ENCODE measurements around the gene FXYD7. TPM values are rescaled to one million over a fixed set of nuclear protein-coding genes. Genes with fewer than 3 reads are reported as not detected.

The FXYD7 gene
- total RNA-seq, 1 donor from 2014 or later = not detected

DNA sequence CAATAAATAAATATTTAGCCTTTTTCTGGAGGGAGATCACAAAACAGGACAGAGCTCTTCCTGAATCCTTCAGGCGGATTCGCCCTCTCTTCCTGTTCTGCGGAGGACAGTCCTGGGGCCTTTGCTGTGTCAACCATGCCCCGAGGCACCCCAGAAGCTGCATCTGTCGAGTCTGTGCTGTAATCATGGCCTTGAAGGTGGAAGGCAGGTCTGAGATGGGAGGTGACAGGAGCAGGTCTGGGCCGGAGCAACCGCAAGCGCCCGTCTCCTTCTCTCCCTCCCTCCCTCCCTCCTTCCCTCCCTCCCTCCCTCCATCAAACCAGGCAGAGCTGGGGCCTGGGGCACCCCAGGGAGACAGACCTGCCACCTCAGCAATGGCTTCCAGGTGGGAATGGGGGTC is 32.1 kb upstream of the FXYD7 start:
- no peak for DNase-seq (ENCODE audit: low read depth)

- no peak for DNase-seq (ENCODE audit: low read depth)
These were observed 29.9 kb upstream of the FXYD7 start for GRCh38 chr19:35112995-35113688.

GRCh38 chr19:35114353-35115176 is 28.5 kb upstream of the FXYD7 start:
- no peak for DNase-seq (ENCODE audit: low read depth)

DNA sequence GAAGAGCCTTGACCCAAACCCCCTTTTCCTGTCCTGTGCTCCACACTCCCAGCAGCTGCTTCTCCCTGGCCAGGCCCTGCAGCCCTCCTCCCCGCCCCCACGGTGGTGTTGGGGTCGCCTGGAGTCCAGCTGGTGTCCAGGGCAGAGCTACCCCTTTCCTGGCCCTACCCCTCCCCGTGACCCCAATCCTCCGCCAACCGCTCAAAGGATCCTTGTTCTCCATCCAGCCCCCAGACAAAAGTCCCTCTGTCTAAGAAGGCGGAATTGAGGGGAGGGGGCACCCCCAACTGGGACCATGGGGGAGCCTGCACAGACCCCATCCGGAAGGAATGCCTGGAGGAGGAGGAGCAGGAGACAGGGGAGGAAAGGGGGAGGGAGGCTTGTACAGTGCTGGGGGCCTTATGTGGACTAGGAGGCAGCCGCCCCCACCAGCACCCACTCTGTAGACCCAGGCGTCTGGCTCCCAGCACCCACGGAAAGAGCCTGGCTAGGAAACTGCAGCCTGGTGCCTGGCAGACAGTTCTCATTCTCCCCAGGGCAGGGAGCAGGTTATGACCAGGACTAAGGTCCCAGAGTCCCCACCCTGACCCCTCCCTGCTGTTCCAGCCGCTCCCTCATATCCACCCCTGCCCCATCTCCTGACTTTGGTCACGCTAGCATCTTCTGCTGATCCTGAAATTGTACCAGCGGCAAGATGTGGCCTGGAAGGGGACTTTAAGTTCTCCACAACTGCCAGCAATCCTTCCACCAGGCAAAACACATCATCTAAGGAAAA is 27.7 kb upstream of the FXYD7 start, which contains the start of gene FXYD3:
TSS of gene FXYD3 (plus strand) at position 647 of the 775 bp plus-strand sequence. CDS start 3,554 bp downstream, outside the sequence.
- no peak for DNase-seq (ENCODE audit: low read depth)

DNA sequence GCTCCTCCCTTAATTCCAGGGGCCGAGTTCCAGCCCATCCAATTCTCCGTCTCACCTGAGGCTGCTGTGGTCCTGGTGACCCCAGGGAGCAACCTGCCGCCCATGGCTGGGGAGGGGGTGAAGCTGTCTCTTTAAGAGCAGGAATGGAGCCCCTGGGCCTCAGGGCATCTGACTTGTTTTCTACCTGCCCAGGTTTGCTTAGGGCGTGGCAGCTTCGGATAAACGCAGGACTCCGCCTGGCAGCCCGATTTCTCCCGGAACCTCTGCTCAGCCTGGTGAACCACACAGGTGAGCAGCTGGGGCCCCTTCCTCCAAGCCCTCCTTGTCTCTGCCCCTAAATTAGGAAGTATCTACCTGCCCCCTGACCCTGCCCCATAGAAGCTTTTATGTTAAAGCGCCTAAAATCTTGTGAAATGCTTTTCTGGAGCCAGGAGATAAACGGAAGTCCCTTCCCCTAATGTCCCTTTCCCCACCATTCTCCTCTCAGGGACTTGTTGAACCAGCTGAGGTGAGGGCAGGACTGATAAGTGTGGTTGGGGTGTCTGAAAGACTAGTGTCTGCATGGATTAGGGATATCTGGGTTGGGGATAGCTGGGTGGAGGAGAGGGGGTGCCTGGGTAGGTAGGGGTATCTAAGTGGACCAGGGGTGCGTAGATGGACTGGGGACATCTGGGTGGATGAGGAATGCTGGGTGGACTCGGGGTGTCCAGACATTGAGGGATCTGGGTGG is 26.8 kb upstream of the FXYD7 start:
- DNase-seq (ENCODE audit: low read depth) = no peak

DNA sequence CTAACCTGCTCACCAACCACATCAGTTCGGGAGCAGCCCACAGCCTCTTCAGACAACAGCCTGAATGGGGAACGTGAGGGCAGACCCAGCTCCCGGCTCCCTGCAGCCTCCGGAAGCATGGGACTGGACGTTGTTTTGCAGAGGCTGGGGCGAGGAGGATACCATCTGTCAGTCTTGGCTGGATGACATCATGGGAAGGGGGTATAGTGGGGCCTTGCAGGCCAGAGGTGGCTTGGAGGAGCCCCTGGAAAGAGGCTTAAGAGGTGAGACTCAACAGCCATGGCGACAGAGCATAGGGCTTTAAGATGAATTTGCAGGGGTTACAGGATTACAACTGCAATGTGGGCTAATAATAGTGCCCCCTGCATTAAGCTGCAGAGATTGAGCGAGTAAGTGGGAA is 25.9 kb upstream of the FXYD7 start:
- DNase-seq (ENCODE audit: low read depth) = no peak

- DNase-seq (ENCODE audit: low read depth) = no peak
These were observed 25.3 kb upstream of the FXYD7 start for GRCh38 chr19:35117799-35118198.

GRCh38 chr19:35118268-35119020 is 24.6 kb upstream of the FXYD7 start:
- DNase-seq (ENCODE audit: low read depth) = no peak

- no peak for DNase-seq (ENCODE audit: low read depth)
These were observed 24.0 kb upstream of the FXYD7 start for GRCh38 chr19:35119091-35119490.

- DNase-seq (ENCODE audit: low read depth) = no peak
These were observed 23.4 kb upstream of the FXYD7 start for GRCh38 chr19:35119578-35120155.

GRCh38 chr19:35120492-35120891 is 22.6 kb upstream of the FXYD7 start:
- peak; percentile 21 for DNase-seq (ENCODE audit: low read depth)

- DNase-seq (ENCODE audit: low read depth) = no peak
These were observed 22.2 kb upstream of the FXYD7 start for GRCh38 chr19:35120898-35121297.

DNA sequence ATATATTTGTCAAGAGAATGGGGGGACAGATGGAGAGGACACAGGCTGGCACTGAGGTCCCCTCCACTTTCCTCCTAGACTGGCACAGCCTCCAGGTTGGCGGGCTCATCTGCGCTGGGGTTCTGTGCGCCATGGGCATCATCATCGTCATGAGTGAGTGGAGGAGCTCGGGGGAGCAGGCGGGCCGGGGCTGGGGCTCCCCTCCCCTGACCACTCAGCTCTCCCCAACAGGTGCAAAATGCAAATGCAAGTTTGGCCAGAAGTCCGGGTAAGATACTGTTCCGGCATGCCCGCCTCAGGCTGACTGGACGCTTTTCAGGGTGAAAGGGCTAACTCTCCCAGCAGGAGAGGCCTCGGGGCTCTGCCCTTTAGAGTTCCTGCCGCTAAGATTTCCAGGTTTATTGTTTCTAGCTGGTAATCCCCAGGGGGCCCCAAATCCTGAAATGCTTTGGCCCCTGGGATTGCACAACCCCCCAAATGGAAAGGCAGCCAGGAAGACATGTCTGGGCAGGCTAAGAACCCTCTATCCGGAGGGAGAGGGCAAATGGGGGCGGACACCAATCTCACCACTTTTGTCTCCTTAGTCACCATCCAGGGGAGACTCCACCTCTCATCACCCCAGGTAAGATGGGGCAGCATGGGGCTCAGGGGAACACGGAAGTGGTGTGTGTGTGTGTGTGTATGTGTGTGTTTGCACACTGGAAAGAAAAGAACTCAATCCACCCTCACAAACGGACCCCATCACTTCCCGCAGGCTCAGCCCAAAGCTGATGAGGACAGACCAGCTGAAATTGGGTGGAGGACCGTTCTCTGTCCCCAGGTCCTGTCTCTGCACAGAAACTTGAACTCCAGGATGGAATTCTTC is 20.1 kb upstream of the FXYD7 start:
- DNase-seq (ENCODE audit: low read depth) = no peak

DNA sequence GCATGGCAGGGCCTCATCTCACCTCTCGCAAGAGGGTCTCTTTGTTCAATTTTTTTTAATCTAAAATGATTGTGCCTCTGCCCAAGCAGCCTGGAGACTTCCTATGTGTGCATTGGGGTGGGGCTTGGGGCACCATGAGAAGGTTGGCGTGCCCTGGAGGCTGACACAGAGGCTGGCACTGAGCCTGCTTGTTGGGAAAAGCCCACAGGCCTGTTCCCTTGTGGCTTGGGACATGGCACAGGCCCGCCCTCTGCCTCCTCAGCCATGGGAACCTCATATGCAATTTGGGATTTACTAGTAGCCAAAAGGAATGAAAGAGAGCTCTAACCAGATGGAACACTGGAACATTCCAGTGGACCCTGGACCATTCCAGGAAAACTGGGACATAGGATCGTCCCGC is 19.5 kb upstream of the FXYD7 start:
- DNase-seq (ENCODE audit: low read depth) = no peak

- DNase-seq (ENCODE audit: low read depth) = peak; percentile 77
These were observed 18.7 kb upstream of the FXYD7 start for GRCh38 chr19:35124098-35125060.

DNA sequence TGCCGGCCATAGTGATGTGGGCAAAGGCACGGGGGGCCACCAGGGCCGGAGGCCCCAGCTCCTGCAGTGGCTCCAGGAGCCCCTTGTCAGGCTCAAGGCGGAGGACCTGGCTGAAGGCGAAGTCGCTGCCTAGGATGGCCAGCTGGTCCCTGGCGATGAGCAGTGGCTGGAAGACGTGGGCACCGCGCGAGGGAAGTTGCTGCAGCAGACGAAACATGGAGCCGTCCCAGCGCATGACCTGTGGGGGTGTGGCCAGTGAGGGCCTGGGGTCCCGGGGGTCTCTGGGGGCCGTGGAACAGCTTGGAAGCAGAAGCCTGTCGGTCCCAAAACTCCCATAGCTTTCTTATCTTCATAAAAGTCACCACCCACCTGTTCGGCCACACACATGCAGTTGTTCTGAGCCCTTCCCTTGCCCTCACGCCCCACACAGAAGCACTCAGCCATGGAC is 17.8 kb upstream of the FXYD7 start:
- DNase-seq (ENCODE audit: low read depth) = no peak

- DNase-seq (ENCODE audit: low read depth) = no peak
These were observed 17.1 kb upstream of the FXYD7 start for GRCh38 chr19:35125749-35126623.
